Vagina (tissue), 2 donors: ENCODE data around the gene TDP2.

ENCODE experiments used
- CTCF ChIP-seq, 3 experiments: fragments of 450-650 bp in 2 of 3; fragments of 200-600 bp in 1 of 3; sonication (generic) in 1 of 3; IDR thresholded peaks; one replicate each; pipeline ENCODE4 v1.5.1; 2017 to 2019; ENCODE audit warnings: antibody characterized with exemption in 3 of 3, mild to moderate bottlenecking in 2 of 3, moderate library complexity in 2 of 3
- POLR2A ChIP-seq, 2 donors: fragments of 450-650 bp; IDR thresholded peaks; one replicate each; pipeline ENCODE4 v1.6.1; 2017; ENCODE audit warnings: antibody characterized with exemption in 2 of 2, mild to moderate bottlenecking in 2 of 2, moderate library complexity in 2 of 2

- TF ChIP-seq POLR2A (IDR thresholded peaks at IDR 0.05) (no peak), CTCF (IDR thresholded peaks at IDR 0.05) (no peak)
These were observed 6.9 kb upstream of the TDP2 start for GRCh38 chr6:24673625-24674024.
